Trophoblast cell (in vitro differentiated cells and primary cell): Measurements from ENCODE around the gene ACHE.

Experiments used
- DNase-seq, 2 donors: peaks; one replicate each; pipeline ENCODE4 v3.0.0-alpha.2; 2016
- H2AFZ ChIP-seq: 2 replicates; pipeline ENCODE4 v1.6.1; 2013; ENCODE audit warnings: low read length, moderate library complexity, mild to moderate bottlenecking; ENCODE audit not compliant: insufficient read depth, poor library complexity
- H2AK5ac ChIP-seq: 2 replicates; pipeline ENCODE4 v1.6.1; 2013; ENCODE audit warnings: mild to moderate bottlenecking, low read length
- H2BK120ac ChIP-seq: 2 replicates; pipeline ENCODE4 v1.6.1; 2013; ENCODE audit warnings: low read length, mild to moderate bottlenecking, moderate library complexity; ENCODE audit not compliant: insufficient read depth, poor library complexity
- H2BK12ac ChIP-seq: 2 replicates; pipeline ENCODE4 v1.6.1; 2013; ENCODE audit warnings: mild to moderate bottlenecking, low read length, moderate library complexity
- H2BK5ac ChIP-seq: 2 replicates; pipeline ENCODE4 v1.6.1; 2013; ENCODE audit warnings: low read length, low read depth, moderate library complexity, mild to moderate bottlenecking; ENCODE audit not compliant: poor library complexity
- H3K14ac ChIP-seq: 2 replicates; pipeline ENCODE4 v1.6.1; 2013; ENCODE audit warnings: mild to moderate bottlenecking, low read length
- H3K18ac ChIP-seq: 2 replicates; pipeline ENCODE4 v1.6.1; 2013; ENCODE audit warnings: mild to moderate bottlenecking, low read length
- H3K23ac ChIP-seq: 2 replicates; pipeline ENCODE4 v1.6.1; 2013; ENCODE audit warnings: low read length
- H3K27ac ChIP-seq: 2 replicates; pipeline ENCODE4 v1.5.1; 2013; ENCODE audit warnings: low read depth, mild to moderate bottlenecking, inconsistent platforms, low read length, moderate library complexity
- H3K27me3 ChIP-seq: 2 replicates; pipeline ENCODE4 v1.6.1; 2013; ENCODE audit warnings: inconsistent platforms, mild to moderate bottlenecking, low read length, moderate library complexity; ENCODE audit not compliant: insufficient read depth
- H3K36me3 ChIP-seq, 2 experiments: 1 replicate in 1 of 2; 2 replicates in 1 of 2; pipeline ENCODE4 v1.6.1; 2013; ENCODE audit warnings: low read length in 2 of 2, mild to moderate bottlenecking in 2 of 2, moderate library complexity in 1 of 2; ENCODE audit not compliant: insufficient read depth in 2 of 2, control insufficient read depth in 1 of 2
- H3K4ac ChIP-seq: 2 replicates; pipeline ENCODE4 v1.6.1; 2013; ENCODE audit warnings: low read depth, mild to moderate bottlenecking, low read length, moderate library complexity
- H3K4me1 ChIP-seq, 2 experiments: 1 replicate in 1 of 2; 2 replicates in 1 of 2; pipeline ENCODE4 v1.6.1; 2013; ENCODE audit warnings: low read length in 2 of 2, mild to moderate bottlenecking in 2 of 2, moderate library complexity in 1 of 2; ENCODE audit not compliant: insufficient read depth in 2 of 2, control insufficient read depth in 1 of 2
- H3K4me2 ChIP-seq: 2 replicates; pipeline ENCODE4 v1.6.1; 2013; ENCODE audit warnings: inconsistent platforms, mild to moderate bottlenecking, low read length, moderate library complexity
- H3K4me3 ChIP-seq: 2 replicates; pipeline ENCODE4 v1.5.1; 2013; ENCODE audit warnings: mild to moderate bottlenecking, low read depth, low read length, inconsistent platforms
- H3K79me1 ChIP-seq: one replicate; pipeline ENCODE4 v1.6.1; 2013; ENCODE audit warnings: low read length
- H3K79me2 ChIP-seq: 2 replicates; pipeline ENCODE4 v1.6.1; 2013; ENCODE audit warnings: low read length, mild to moderate bottlenecking; ENCODE audit not compliant: control insufficient read depth, insufficient read depth, poor library complexity
- H3K9ac ChIP-seq: 2 replicates; pipeline ENCODE4 v1.6.1; 2013; ENCODE audit warnings: mild to moderate bottlenecking, low read length
- H3K9me3 ChIP-seq: 2 replicates; pipeline ENCODE4 v1.6.1; 2013; ENCODE audit warnings: low read depth, mild to moderate bottlenecking, control low read depth, inconsistent platforms, low read length; ENCODE audit not compliant: insufficient read depth
- H4K12ac ChIP-seq: 2 replicates; pipeline ENCODE4 v1.6.1; 2013; ENCODE audit warnings: low read depth, mild to moderate bottlenecking, low read length, moderate library complexity
- H4K8ac ChIP-seq: 2 replicates; pipeline ENCODE4 v1.6.1; 2013; ENCODE audit warnings: low read depth, mild to moderate bottlenecking, low read length, moderate library complexity
- H4K91ac ChIP-seq: one replicate; pipeline ENCODE4 v1.6.1; 2013; ENCODE audit warnings: low read depth, mild to moderate bottlenecking, low read length, moderate library complexity
- WGBS: extraction: QIAGEN DNeasy Blood & Tissue Kit; methylation state at CpG from one replicate; pipeline ENCODE4 v1.1.7; 2013; ENCODE audit warnings: missing lambda C conversion rate; ENCODE audit not compliant: insufficient read length, insufficient coverage; ENCODE audit errors: extremely low coverage; 5-methylcytosine and 5-hydroxymethylcytosine counted together

Gene ACHE

GRCh38 chr7:100874300-100874576 lies 21.4 kb downstream of the ACHE start:
- H3K4me1 ChIP-seq, result peaks cover 5 to 10% of the 10 kb centered on the region in 2 experiments

DNA sequence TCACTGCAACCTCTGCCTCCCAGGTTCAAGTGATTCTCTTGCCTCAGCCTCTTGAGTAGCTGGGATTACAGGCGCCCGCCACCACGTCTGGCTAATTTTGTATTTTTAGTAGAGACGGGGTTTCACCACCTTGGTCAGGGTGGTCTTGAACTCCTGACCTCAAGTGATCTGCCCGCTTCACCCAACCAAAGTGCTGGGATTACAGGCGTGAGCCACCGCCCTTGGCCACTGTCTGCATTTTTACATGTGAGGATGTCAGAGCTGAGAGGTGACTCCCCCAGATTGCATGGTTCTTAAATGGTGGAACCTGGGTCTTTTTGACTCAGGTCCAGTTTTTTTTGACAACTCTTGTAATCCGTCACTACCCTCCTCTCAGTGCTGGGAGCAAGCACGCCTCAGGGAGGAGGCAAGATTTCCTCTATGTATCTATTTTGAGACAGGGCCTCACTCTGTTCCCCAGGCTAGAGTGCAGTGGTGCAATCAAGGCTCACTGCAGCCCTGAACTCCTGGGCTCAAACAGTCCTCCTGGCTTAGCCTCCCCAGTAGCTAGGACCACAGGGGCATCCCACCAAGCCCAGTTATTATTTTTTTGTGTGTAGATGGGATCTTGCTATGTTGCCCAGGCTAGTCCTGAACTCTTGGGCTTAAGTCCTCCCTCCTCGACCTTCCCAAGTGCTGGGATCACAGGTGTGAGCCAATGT lies 21.9 kb downstream of the ACHE start:
- no CpG with 5 or more reads among the region's 10 CpGs for WGBS
- Histone ChIP-seq H2BK12ac (no peak overlapping the region), H3K9ac (no peak overlapping the region), H3K14ac (no peak overlapping the region), H2BK120ac (no peak overlapping the region), H3K27ac (no peak overlapping the region), H3K4me3 (no peak overlapping the region), H3K4me2 (no peak overlapping the region), H3K4ac (no peak overlapping the region), H3K9me3 (no peaks in the 10 kb centered on the region), H2AK5ac (peak overlapping the region; percentile 89), H3K36me3 (peaks cover 51 to 54% of the 10 kb centered on the region in 2 experiments), H4K91ac (peak overlapping the region; percentile 97), H4K8ac (peak overlapping the region; percentile 100), H2BK5ac (no peak overlapping the region), H4K12ac (peak overlapping the region; percentile 99), H3K4me1 (peaks cover 6 to 10% of the 10 kb centered on the region in 2 experiments), H3K23ac (no peak overlapping the region), H3K79me2 (peaks cover 29% of the 10 kb centered on the region), H3K79me1 (peaks cover 12% of the 10 kb centered on the region), H3K27me3 (no peaks in the 10 kb centered on the region), H2AFZ (no peak overlapping the region), H3K18ac (no peak overlapping the region)
- no peak for DNase-seq

More at GRCh38 chr7:100874300-100874576, 21.4 kb downstream of the ACHE start:
- peak overlapping the region; percentile 90 for H2BK5ac ChIP-seq
- peak overlapping the region; percentile 97 for H4K91ac ChIP-seq
- peak overlapping the region; percentile 98 for H3K9ac ChIP-seq
- H2BK12ac ChIP-seq, result no peak overlapping the region
- peaks cover 28% of the 10 kb centered on the region for H3K79me2 ChIP-seq
- H3K4me2 ChIP-seq, result peak overlapping the region; percentile 85
- peak overlapping the region; percentile 99 for H3K14ac ChIP-seq
- H3K36me3 ChIP-seq, result peaks cover 51 to 56% of the 10 kb centered on the region in 2 experiments
- H2AFZ ChIP-seq, result peak overlapping the region; percentile 89
- H3K4ac ChIP-seq, result peak overlapping the region; percentile 91
- peaks cover 12% of the 10 kb centered on the region for H3K79me1 ChIP-seq
- H2BK120ac ChIP-seq, result peak overlapping the region; percentile 96
- no peak for DNase-seq
- peak overlapping the region; percentile 96 for H3K18ac ChIP-seq
- peak overlapping the region; percentile 89 for H2AK5ac ChIP-seq
- no CpG with 5 or more reads among the region's 8 CpGs for WGBS
- H3K27ac ChIP-seq, result peak overlapping the region; percentile 90
- no peaks in the 10 kb centered on the region for H3K9me3 ChIP-seq
- no peak overlapping the region for H3K4me3 ChIP-seq
- H3K23ac ChIP-seq, result no peak overlapping the region
- peak overlapping the region; percentile 99 for H4K12ac ChIP-seq
- H3K27me3 ChIP-seq, result no peaks in the 10 kb centered on the region
- H4K8ac ChIP-seq, result peak overlapping the region; percentile 100

DNA sequence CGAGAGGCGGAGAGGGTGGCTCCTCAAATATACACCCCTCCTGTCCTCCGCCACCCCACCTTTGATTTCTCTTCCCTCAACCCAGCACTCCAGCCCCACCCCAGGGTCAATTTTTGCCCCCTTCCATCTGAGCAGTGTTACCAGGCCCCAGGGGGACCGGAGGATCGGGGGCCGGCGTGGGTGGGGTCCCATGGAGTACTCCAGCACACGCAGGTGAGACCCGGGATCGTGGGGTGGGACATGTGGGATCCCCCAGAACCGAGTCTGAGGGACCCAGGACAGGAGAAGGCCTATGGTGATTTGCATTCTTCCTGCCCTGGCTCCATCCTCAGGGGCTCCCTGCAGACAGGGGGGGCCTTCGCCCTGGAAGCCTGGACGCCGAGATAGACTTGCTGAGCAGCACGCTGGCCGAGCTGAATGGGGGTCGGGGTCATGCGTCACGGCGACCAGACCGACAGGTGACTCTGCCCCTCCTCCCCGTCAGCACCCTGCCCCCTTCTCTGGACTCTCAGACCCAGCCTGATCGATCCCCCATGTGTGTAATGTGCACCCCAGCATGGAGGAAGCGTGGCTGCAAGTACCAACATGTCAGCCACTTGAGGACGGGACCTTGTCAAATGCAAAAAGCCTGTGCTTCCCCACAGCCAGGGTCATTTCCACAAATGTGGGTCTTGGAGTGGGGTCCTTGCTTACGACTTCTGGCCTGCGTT lies 27.8 kb downstream of the ACHE start:
- Histone ChIP-seq H4K91ac (peak overlapping the region; percentile 100), H3K9me3 (no peaks in the 10 kb centered on the region), H3K79me1 (peaks cover 22% of the 10 kb centered on the region), H2AK5ac (peak overlapping the region; percentile 100), H2BK12ac (peak overlapping the region; percentile 33), H3K27me3 (no peaks in the 10 kb centered on the region), H2BK120ac (peak overlapping the region; percentile 100), H3K18ac (peak overlapping the region; percentile 100), H3K4me1 (peaks cover 10 to 12% of the 10 kb centered on the region in 2 experiments), H3K4me2 (peak overlapping the region; percentile 84), H3K4ac (peak overlapping the region; percentile 97), H3K79me2 (peaks cover 25% of the 10 kb centered on the region), H4K12ac (peak overlapping the region; percentile 100), H4K8ac (peak overlapping the region; percentile 97), H3K23ac (no peak overlapping the region), H3K27ac (peak overlapping the region; percentile 37), H2BK5ac (peak overlapping the region; percentile 100), H3K9ac (peak overlapping the region; percentile 97), H2AFZ (peak overlapping the region; percentile 4), H3K4me3 (peak overlapping the region; percentile 89), H3K36me3 (peaks cover 36 to 40% of the 10 kb centered on the region in 2 experiments), H3K14ac (peak overlapping the region; percentile 100)
- DNase-seq, result no peak
- WGBS, result no CpG with 5 or more reads among the region's 27 CpGs

DNA sequence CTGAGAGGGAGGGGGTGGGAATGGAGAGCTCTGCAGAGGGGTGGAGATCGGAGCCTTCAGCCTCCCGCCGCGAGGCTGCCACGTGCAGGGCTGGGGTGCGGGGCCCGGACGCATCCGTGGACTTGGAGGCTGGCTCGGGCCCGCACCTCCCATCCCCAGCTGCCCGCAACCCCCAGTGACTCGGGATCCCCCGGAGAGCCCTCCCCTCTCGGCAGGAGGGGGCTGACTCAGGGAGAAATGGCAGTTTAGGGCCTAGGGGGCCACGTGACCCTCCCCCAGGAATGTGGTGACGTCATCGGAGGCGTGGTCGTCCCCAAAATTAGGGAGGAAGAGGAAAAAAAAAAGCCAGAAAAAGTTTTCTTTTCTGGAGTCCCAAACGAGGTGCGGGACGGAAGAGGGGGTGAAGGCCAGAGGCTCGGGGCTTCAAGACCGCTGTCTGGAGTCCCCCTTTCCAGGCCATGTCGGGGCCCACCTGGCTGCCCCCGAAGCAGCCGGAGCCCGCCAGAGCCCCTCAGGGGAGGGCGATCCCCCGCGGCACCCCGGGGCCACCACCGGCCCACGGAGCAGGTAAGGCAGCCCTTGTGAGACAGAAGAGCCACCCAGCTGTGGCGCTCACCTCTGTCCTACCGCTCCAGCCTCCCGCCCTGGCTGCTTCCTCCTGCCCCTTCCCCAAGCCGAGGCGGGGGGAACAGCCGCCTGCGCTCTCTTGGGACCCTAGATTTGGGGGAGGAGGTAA lies 28.5 kb downstream of the ACHE start, which contains the start of gene TRIP6:
Gene TRIP6 (plus strand): TSS at position 348 of the 736 bp plus-strand sequence. CDS start 111 bp downstream, at position 459.
- peak within 1 kb of the TSS; percentile 92 for H2BK12ac ChIP-seq
- no CpG with 5 or more reads among the region's 42 CpGs for WGBS
- peak within 1 kb of the TSS; percentile 97 for H3K9ac ChIP-seq
- H4K8ac ChIP-seq, result peak within 1 kb of the TSS; percentile 97
- peak within 1 kb of the TSS; percentile 100 for H4K91ac ChIP-seq
- peak within 1 kb of the TSS; percentile 100 for H2BK5ac ChIP-seq
- peak within 1 kb of the TSS; percentile 89 for H3K4me3 ChIP-seq
- peak within 1 kb of the TSS; percentile 100 for H2BK120ac ChIP-seq
- H2AFZ ChIP-seq, result peak within 1 kb of the TSS; percentile 90
- peak within 1 kb of the TSS; percentile 84 for H3K4me2 ChIP-seq
- H3K27me3 ChIP-seq, result no peaks in the 10 kb centered on the region
- peak within 1 kb of the TSS; percentile 100 for H4K12ac ChIP-seq
- peaks cover 22% of the 10 kb centered on the region for H3K79me1 ChIP-seq
- H3K9me3 ChIP-seq, result peaks cover 1% of the 10 kb centered on the region
- H3K27ac ChIP-seq, result peak within 1 kb of the TSS; percentile 37
- peak within 1 kb of the TSS; percentile 100 for H3K14ac ChIP-seq
- H3K79me2 ChIP-seq, result peaks cover 25% of the 10 kb centered on the region
- DNase-seq, result peak; percentile 54 to 72
- H2AK5ac ChIP-seq, result peak within 1 kb of the TSS; percentile 100
- peak within 1 kb of the TSS; percentile 97 for H3K4ac ChIP-seq
- peak within 1 kb of the TSS; percentile 100 for H3K18ac ChIP-seq
- H3K4me1 ChIP-seq, result peaks cover 10 to 12% of the 10 kb centered on the region in 2 experiments
- H3K36me3 ChIP-seq, result peaks cover 37 to 40% of the 10 kb centered on the region in 2 experiments
- no peak within 1 kb of the TSS for H3K23ac ChIP-seq
